Fibroblast of skin of abdomen (primary cell): ENCODE results near the gene PXDC1.
A peak's percentile ranks its signal among the peaks of the same experiment; 100 is the strongest.

ENCODE experiments used
- DNase-seq: peaks from one replicate; pipeline ENCODE4 v3.0.0-alpha.2; 2013

Gene PXDC1

DNA sequence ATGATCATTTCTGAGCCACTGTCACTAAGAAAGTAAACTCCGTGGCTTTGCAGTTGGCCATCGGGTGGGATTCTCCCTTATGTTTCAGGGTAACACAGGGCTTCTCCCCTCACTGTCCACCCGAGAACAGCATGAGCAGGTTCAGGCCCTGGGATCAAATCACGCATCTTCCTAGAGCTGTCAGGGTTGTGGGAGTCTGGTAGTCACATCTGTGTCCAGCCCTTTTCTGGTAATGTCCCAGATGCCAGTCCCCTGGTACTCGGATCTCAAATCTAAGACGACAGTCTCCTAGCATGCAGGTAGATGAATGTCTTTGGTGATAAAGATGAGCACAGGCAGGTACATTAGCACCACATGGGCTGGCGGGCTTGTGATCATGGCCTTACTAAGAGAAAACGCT, 4.8 kb downstream of the PXDC1 start:
- DNase-seq: no peak

DNA sequence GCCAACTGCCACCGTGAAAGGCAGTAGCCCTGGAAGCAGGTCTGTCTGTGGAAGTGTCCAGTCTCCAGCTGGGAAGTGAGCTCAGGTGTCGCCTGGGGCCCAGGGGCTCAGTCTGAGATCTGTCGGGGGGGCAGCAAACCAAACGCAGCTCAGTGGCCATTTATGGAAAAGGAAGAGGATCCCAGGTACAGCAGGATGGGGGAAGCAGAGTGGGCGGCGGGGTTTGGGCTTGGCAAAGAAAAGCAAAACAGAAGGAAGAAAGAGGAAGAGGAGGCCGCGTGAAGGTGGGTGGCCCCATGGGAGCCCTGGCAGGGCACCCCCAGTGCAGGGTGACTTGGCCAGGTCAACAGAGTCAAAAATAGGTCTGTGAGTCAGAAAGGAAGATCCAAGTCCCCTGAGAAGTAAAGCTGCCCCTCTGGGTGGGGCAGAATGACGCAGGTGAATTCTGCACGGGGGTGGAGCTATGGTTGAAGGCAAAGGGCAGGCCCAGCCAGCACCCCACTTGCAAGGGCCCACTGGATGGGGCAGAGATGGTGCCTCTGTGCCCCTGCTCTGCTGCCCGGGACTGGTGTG, 5.3 kb downstream of the PXDC1 start:
- no peak for DNase-seq

- DNase-seq: no peak
Measured at GRCh38 chr6:3745566-3746118, 5.9 kb downstream of the PXDC1 start.

DNA sequence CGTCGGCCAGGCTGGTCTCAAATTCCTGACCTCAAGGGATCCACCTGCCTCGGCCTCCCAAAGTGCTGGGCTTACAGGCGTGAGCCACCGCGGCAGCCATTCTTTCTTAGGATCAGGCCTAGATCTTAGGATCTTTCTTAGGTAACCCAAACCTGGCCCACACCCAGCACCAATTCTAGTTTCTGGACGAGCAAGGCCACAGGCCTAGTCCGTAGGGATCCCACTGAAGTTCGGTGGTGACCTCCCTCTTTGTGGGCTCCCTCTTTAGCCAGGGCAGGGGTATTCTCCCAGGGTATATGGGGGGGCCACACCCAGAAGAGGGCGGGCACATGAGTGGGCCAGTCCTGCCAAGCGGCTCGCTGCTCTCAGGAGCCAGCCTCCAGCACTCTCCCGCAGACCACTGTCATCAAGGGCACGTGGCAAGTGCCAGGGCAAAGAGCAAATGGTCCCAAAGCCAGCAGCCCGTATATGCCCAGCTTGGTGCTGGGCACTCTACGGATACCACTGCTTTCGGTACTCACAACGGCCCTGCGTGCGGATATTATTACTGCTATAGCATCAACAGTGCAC, 6.5 kb downstream of the PXDC1 start:
- DNase-seq: no peak

- DNase-seq: no peak
Measured at GRCh38 chr6:3744211-3744900, 7.2 kb downstream of the PXDC1 start.

GRCh38 chr6:3743541-3743940, 8.0 kb downstream of the PXDC1 start:
- no peak for DNase-seq

DNA sequence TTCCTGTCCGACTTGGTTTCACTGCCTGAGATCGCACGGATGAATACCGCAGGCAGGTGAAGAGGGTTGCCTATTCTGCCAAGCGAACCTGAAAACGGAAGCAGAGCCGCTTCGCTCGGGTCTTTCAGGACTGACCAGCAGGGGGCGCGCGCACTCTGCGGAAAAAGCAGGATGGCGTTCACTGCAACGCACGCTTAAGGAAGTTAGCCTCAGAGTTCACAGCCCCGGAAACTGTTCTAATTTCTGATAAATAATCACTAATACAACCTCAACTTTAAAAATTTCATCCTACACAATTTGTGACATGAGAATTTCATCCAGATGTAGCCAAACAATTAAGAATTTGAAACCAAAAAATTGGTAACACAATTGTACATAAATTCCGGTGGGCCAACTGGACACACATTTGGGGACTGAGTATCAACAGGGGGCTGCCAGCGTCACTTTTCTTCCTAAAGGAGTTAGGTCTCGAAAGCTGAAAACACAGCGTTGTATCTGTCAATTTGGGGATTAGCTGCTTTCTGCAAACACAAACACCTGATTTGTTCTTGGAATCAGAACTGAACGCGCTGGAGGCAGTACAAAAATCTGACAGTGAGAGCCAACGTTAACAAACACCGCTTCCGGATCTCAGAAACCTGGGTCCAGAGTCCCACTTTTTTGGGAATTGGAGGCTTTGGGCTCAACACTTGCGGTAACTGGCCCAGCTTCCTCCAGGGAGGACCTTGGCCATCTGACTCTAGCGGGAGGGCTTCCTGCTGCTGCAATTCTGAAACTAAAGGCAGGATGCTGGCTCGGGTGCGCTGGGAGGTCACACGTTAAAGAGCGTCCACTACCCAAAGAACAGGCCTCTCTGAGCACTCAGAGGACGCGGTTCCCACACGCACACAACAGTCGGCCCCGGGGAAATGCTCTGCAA, 8.8 kb downstream of the PXDC1 start:
- DNase-seq: peak; percentile 62

DNA sequence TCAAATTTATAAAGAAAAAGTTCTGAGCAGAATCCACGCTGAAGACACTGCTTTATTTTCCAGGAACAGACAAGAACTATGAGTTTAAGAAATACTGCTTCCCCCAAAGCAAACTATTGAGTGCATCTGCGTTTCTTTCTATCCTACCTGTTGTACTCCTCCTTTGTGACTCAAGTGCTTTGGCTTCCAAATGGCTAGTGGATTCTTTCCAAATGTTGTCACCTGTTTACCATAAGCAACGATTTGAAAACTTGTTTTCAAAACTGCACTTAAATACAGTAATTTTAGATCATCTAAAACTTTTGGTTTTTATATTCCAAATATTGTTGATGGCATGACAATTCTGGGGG, 9.5 kb downstream of the PXDC1 start:
- no peak for DNase-seq

- no peak for DNase-seq
Measured at GRCh38 chr6:3741477-3741871, 10.0 kb downstream of the PXDC1 start.

- no peak for DNase-seq
Measured at GRCh38 chr6:3740551-3741476, 10.7 kb downstream of the PXDC1 start.

GRCh38 chr6:3739311-3739897, 12.1 kb downstream of the PXDC1 start:
- no peak for DNase-seq

- no peak for DNase-seq
Measured at GRCh38 chr6:3738381-3739131, 13.0 kb downstream of the PXDC1 start.

DNA sequence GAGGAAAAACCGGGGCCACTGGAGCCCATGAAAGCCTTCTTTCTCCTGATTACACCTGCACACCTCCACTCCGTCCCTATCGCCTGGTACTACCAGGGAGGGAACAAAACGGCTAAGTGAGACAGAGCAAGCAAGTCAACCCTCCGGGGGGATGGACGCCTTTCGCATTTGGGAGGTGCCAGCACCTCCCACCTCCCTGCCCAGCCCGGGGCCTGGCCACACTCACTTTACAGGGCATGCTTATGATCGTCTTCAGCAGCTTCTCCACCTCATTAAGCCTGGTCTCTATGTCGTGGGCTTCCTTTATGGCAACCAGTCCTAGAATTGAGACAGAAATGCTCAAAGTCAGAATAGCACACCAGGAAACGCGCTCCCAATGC, 13.7 kb downstream of the PXDC1 start:
- no peak for DNase-seq

DNA sequence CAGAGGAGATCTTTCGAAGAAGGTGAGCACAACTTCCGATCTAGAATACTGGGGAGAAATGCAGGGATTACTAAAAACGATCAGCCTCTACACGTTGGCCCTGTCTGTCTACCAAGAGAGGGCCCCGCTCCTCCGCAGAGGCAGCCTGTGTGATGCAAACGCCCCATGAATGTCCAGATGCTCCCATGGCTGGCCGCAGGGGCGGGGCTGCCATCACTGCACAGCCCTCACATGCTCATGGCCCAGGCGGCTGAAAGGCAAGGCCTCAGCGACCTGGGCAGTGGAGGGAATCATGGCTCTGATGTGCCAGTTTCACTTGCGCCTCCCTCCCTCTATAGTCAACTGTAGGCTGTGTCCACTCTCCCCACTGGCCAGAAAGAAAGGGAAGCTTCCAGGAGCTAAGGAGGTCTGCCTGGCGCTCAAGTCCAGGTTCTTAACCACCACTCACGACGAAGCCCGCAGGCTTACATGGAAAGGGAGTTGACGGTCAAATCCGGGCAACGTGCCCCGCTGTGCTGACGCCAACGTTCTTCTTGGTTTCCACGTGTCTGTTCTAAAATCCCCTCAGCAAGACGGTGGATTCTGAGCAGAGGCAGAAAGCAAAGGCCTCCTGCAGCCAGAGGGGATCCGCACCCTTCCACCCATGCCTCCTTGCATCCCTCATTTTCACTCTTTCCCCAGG, 14.2 kb downstream of the PXDC1 start:
- no peak for DNase-seq

- DNase-seq: no peak
Measured at GRCh38 chr6:3735029-3735605, 16.4 kb downstream of the PXDC1 start.

- DNase-seq: no peak
Measured at GRCh38 chr6:3734023-3734422, 17.5 kb downstream of the PXDC1 start.

DNA sequence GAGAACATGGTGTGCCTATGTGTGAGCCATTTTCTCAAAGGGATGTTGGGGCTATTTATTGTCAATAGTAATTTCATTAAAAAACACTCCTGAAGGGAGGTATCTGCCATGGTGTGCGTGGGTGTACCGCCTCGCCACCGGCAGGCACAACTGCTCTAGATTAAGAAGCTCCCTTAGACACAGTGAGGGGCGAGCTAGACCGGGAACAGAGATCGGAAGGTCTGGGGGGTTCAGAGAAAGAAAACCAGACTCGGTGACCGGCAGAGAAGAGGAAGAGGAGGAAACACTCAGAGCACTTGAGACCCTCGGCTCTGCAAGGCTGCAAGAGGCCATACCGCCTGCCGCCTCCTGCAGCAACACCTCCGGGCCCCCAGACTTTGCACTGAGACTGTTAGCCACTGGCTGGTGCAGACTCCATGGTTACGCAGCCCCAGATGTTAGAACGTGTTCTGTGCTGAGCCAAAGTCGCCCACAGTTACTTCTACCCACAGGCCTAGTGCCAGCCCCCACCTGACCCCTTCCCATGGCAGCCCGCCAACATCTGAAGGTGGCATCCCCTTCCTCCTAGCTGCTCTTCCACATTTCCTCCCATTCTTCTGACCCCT, 18.1 kb downstream of the PXDC1 start:
- DNase-seq: no peak

- DNase-seq: peak; percentile 84
Measured at GRCh38 chr6:3732345-3733141, 19.0 kb downstream of the PXDC1 start.

GRCh38 chr6:3731700-3732099, 19.8 kb downstream of the PXDC1 start:
- DNase-seq: no peak
